Kidney tubule cell (primary cell): Measurements from ENCODE around the gene AARS1.
A peak's percentile ranks its signal among the peaks of the same experiment; 100 is the strongest.
"Not testable (repeated sequence)": the region's sequence is repeated elsewhere in the genome, so short reads cannot be mapped to it uniquely, and the experiment has no call there.

ENCODE experiments used
- DNase-seq: peaks from one replicate; pipeline ENCODE4 v3.0.0-alpha.2; 2018; ENCODE audit warnings: low spot score

AARS1 gene

DNA sequence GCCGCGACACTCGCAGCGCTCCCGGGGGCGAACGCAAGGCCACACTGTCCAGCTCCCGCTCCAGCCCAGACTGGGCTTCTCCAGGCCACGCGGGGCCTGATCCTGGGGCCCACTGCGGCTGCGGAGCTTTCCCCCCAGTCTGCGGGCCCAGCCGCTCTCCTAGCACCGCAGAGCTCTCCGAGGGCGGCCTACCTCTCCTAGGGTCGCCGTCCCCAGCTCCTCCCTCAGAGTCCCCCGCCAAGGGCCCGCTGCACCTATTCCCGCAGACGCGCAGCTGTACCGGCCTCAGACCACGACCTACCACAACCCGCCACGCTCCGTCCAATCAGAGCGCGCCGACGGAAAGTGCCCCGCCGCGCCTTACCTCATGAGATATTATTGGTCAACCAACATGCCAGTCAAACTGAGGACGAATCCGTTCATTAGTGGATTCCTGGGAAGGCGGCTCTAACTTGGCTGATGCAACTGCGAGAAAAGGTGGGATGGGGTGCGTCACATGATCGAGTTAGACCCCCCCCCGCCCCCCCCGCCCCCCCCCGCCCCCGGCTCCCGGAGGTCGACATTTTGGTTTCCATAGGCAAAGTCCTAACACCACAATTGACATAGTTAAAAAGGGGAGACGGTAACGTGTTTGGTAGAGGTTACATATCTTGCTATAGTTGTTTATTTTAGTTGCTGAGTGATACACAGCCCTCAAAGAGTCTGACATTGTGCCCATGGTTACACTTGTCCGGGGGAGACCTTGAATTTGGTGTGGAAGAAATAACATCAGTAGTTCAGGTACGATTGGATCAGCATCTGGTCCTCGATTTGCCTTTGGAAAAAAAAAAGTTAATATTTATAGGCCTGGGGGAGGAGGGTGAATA, at the start of gene AARS1:
Gene AARS1, minus strand, starts transcription at position 278 of the 866 bp plus-strand sequence. CDS start 6,743 bp downstream, outside the sequence.
- peak; percentile 100 for DNase-seq

- no peak for DNase-seq
Observed at GRCh38 chr16:70337814-70338213, 48.5 kb upstream of the AARS1 start.

DNA sequence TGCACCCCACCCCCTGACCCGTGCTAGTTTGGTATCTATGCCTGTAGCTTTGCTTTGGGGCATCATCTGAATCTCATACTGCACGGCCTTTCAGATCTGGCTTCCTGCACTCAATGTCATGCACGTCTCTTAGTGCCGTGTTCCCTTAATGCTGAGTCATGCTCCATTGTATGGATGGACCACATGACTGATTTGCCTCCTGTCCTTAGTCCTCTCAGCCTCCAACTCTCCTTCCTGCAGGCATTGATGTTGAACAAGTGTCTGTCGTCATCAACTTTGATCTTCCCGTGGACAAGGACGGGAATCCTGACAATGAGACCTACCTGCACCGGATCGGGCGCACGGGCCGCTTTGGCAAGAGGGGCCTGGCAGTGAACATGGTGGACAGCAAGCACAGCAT, 43.4 kb upstream of the AARS1 start:
- DNase-seq = not testable (repeated sequence)

DNA sequence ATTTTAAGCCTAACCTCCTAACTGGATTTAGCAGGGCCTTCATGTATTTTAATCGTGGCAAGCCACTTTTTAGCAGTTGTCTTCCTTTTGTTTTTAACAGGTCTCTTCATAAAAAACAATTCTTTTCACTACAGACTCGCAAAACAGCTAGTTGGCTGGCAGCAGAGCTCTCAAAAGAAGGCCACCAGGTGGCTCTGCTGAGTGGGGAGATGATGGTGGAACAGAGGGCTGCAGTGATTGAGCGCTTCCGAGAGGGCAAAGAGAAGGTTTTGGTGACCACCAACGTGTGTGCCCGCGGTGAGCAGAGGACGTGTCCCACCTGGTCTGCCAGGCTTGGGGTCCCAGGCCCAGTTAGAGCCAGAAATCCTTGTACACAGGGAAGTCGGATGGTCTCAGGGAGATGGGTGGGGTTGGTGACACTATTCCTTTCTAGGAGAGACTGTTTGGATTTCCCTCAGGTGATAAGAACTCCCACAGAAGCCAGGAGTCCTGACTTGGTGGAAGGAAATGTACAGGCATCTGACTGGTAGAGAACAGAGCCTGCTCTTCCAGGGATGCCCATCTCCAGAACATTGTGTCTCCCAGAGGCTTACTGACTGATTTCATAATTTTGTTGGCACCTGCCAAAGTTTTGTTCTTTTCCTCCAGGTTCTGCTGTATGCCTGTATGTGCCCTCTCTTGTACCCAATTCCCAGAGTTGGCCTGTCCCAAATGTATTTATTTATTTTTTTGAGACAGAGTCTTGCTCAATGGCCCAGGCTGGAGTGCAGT, 42.5 kb upstream of the AARS1 start:
- DNase-seq = no peak

GRCh38 chr16:70331091-70331490, 41.8 kb upstream of the AARS1 start:
- DNase-seq = no peak

- no peak for DNase-seq
Observed at GRCh38 chr16:70324998-70325747, 35.9 kb upstream of the AARS1 start.

DNA sequence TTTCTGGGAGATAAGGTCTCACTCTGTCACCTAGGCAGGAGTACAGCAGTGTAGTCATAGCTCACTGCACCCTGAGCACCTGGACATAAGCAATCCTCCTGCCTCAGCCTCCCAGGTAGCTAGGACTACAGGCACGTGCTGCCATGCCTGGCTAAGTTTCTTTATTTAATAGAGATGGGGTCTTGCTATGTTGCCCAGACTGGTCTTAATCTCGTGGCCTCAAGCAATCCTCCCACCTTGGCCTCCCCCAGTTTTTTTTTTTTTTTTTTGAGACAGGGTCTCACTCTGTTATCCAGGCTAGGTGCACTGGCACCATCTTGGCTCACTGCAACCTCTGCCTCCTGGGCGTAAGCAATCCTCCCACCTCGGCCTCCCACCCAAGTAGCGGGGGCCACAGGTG, 30.8 kb upstream of the AARS1 start:
- no peak for DNase-seq

- DNase-seq = not testable (repeated sequence)
Observed at GRCh38 chr16:70307726-70308125, 18.4 kb upstream of the AARS1 start.

DNA sequence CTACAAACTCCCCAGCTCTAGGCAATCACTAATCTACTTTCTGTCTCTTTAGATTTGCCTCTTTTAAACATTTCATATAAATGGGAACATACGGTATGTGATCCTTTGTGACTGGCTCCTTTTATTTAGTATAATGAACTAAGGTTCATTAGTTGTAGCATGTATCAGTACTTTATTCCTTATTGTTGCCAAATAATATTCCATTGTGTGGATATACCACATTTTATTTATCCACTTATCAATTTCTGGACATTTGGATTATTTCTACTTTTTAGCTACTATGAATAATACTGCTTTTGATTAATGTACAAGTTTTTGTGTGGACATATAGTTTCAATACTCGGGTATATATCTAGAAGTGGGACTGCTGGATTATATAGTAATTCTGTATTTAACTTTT, 17.6 kb upstream of the AARS1 start:
- no peak for DNase-seq

DNA sequence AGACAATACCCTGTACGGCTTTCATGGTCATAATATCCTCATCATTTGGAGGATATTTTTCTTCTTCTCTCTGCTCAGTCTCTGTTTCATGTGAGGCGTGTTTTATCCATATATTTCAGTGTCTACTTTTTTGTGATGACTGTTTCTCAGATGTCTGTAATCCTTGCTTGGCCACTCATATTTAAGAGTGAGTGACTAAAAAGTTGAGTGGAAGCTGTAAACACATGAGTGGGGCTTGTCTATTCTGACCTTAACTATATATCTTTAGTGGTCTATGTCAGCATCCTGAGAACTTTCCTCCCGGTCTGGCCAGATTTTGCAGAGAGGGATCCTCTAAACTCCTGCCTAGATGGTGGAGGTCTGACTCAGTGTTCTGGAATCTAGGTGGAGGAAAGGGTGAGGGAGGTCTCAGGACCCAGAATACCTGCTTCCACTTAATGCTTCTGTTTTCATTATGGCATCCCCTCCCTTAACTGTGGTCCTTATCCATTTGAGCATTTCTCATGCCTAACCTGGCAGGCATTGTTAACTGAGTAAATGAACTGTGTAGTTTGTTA, 15.7 kb upstream of the AARS1 start:
- DNase-seq = peak; percentile 43

DNA sequence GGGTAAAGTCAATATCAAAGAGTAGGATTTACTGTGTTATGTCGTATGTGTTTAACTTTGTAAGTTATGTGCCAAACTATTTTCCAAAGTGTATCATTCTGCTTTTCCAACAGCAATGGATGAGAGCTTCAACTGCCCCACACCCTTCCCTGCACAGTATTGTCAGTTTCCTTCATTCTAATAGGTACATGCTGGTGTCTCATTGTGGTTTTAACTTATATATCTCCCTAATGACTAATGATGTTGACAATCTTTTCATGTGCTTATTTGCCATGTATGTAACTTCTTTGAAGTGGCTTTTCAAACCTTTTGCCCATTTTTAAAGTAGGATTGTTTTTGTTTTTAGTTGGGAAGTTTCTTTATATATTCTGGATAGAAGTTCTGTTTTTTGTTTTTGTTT, 13.4 kb upstream of the AARS1 start:
- no peak for DNase-seq

GRCh38 chr16:70301121-70301520, 11.8 kb upstream of the AARS1 start:
- DNase-seq = no peak

DNA sequence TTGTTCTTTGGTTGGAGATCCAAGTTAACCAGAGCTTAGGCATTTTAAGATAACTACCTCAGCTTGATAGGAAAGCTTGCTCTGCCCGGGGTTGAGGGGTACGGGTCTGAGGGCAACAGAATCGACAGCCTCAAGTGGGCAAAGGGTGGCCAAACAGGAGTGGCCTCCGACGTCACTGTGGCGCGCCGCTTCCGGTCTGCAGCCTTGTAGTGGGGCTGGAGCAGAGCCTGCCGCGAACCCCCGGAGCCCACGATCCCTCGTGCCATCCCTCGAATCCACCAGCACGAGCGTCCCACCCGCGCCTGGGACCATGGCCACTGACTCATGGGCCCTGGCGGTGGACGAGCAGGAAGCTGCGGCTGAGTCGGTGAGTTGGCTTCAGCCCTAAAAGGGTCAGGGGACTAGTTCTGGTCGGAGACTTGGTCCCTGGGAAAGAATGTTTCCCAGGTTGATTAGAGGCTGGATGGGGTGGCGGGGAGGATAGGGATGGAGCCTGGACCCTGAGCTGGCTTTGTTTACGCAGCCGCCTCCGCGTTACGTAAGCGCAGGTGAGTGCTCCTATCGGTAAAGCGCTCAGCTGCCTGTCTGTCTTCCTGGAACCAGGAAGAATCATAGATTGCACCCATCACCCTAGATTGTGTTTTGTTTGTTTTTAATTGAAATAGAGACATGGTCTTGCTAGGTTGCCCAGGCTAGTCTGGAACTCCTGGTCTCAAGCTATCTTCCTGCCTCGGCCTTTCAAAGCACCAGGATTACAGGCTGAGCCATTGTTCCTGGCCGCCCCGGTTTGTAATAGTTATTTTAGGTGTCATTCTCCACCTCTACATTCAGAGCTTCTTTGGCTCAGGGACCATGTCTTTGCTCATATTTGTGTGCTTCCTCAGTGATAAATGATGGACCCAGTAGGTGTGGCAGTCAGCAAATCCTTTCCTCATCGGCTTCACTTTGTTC, 10.0 kb upstream of the AARS1 start, which contains the start of gene DDX19B:
Gene DDX19B, plus strand, starts transcription at position 199 of the 951 bp plus-strand sequence. Its CDS starts 112 bp downstream, at position 311.
- DNase-seq = peak; percentile 70

GRCh38 chr16:70295634-70296033, 6.3 kb upstream of the AARS1 start:
- no peak for DNase-seq

DNA sequence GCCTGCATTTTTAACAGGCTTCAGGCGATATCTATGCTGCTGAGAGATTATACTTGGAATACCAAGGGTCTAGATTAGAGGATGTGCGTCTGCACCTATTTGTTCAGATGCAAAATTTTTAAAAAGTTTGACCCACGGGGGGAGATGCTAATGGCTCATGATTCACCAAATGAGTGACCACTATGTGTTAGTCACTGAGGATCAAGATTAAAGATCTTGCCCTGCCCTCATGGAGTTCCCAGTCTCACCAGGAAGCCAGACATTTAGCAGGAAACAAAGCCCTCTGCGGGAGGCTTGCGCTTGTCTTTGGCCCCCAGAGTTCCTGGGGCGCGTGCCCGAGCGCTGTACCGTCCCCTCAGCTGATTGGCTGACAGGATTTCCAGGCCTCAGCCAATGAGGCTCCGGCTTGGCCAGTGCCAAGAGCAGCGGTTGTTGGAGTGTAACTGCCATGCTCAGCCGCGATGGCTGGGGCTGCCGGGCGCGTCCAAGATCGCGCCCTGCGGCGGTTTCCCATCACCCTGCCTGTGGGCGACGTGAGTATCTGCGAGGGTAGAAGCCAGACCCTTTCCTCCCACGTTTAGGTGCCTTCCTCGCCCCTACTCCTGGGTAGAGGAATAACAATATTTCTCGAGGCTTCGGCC, 5.2 kb upstream of the AARS1 start:
- no peak for DNase-seq

GRCh38 chr16:70292148-70292547, 2.8 kb upstream of the AARS1 start:
- DNase-seq = not testable (repeated sequence)

- DNase-seq = no peak
Observed at GRCh38 chr16:70290949-70291519, 1.7 kb upstream of the AARS1 start.

- not testable (repeated sequence) for DNase-seq
Observed at GRCh38 chr16:70287304-70287971, 1.9 kb downstream of the AARS1 start.

- DNase-seq = no peak
Observed at GRCh38 chr16:70276392-70276791, 12.9 kb downstream of the AARS1 start.
